Tibial artery (tissue), 4 donors: ENCODE measurements around the gene ZNF790.

Source experiments
- DNase-seq, 2 donors: peaks; one replicate each; pipeline ENCODE4 v3.0.0-alpha.2; 2019
- H3K27ac ChIP-seq, 2 donors: fragments of 200-600 bp; sonication (generic) in 1 of 2; 1 replicate in 1 of 2; 2 replicates in 1 of 2; pipeline ENCODE4 v1.5.1; 2018 to 2019; ENCODE audit warnings: mild to moderate bottlenecking in 1 of 2
- H3K27me3 ChIP-seq, 2 donors: fragments of 200-600 bp; sonication (generic) in 1 of 2; one replicate each; pipeline versions ENCODE4 v1.5.1 to v1.6.0; 2016 to 2019
- H3K36me3 ChIP-seq, 3 donors: fragments of 200-600 bp; sonication (generic) in 2 of 3; one replicate each; pipeline ENCODE4 v1.5.1; 2016 to 2019; ENCODE audit warnings: mild to moderate bottlenecking in 2 of 3
- H3K4me1 ChIP-seq, 4 donors: fragments of 200-600 bp; sonication (generic) in 2 of 4; 1 replicate in 3 of 4; 2 replicates in 1 of 4; pipeline ENCODE4 v1.5.1; 2016 to 2019
- H3K4me3 ChIP-seq, 2 donors: fragments of 200-600 bp; sonication (generic) in 1 of 2; 1 replicate in 1 of 2; 2 replicates in 1 of 2; pipeline ENCODE4 v1.5.1; 2018 to 2019; ENCODE audit warnings: mild to moderate bottlenecking in 2 of 2
- H3K9me3 ChIP-seq, 3 donors: fragments of 200-600 bp; sonication (generic) in 1 of 3; one replicate each; pipeline ENCODE4 v1.5.1; 2016 to 2019
- intact Hi-C: fragments of 100-400 bp; cut with DNase I; formaldehyde crosslinking; loops from one replicate; pipeline ENCODE4 v1.15.0; 2023; ENCODE audit warnings: low total_unique reads
- TF ChIP-seq, protein P1 (sequence below), 2 experiments: fragments of 200-600 bp in 1 of 2; fragments of 450-650 bp in 1 of 2; IDR thresholded peaks; one replicate each; pipeline ENCODE4 v1.5.1; 2017 to 2019; ENCODE audit warnings: antibody characterized with exemption in 2 of 2, mild to moderate bottlenecking in 1 of 2, moderate library complexity in 1 of 2

ZNF790 gene

DNA sequence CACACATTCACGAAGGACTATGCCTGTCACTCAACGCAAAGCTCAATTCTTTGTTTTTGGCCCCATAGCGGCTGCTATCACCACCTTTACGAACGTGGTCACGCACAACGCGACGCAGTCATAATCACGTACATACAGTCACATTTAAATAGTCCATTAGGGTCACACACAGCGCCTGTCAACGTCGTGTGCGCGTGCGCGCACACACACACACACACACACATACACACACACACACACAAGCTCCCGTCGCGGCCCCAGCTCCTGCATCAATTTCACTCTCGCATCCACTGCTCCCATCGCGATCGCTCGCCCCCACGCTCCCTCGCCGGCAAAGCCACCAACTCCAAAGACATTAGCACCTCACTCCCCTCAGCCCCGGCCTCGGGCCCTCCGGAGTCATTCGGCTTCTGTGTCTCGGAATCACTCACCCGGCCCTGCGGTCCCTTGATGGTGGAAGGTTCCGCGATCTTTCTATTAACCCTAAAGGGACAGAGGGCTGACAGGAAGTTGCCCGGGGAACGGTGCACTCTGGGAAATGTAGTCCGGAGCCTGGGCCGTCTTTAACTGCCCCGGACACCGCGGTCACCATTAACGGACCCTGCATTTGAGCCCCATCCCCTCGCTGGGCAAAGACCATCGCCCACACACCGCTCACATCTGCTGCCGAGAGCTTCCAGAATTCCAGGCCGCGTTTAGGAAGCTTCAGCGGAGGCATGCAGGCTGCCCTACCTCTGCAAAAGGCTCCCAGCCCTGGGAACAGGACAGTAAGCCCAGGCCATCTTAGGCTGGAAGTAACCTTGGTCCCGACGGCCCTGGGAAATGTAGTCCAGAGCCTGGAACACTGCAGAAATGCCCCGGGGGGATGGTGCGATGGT lies at the start of gene ZNF790:
ZNF790 (minus strand) TSS at position 482 of the 878 bp plus-strand sequence. CDS start 12,768 bp downstream, outside the sequence.
- Histone ChIP-seq H3K27ac (peak within 1 kb of the TSS; percentile 83 to 88), H3K36me3 (peaks cover 22 to 32% (median 31%) of the 10 kb centered on the region in 3 donors), H3K4me1 (peaks cover 0 to 23% (median 8%) of the 10 kb centered on the region in 4 donors), H3K9me3 (peaks cover 0 to 37% (median 30%) of the 10 kb centered on the region in 3 donors), H3K4me3 (peak within 1 kb of the TSS; percentile 66 to 74), H3K27me3 (no peaks in the 10 kb centered on the region)
- peak; percentile 89 to 93 for DNase-seq
- TF ChIP-seq, protein P1, sequence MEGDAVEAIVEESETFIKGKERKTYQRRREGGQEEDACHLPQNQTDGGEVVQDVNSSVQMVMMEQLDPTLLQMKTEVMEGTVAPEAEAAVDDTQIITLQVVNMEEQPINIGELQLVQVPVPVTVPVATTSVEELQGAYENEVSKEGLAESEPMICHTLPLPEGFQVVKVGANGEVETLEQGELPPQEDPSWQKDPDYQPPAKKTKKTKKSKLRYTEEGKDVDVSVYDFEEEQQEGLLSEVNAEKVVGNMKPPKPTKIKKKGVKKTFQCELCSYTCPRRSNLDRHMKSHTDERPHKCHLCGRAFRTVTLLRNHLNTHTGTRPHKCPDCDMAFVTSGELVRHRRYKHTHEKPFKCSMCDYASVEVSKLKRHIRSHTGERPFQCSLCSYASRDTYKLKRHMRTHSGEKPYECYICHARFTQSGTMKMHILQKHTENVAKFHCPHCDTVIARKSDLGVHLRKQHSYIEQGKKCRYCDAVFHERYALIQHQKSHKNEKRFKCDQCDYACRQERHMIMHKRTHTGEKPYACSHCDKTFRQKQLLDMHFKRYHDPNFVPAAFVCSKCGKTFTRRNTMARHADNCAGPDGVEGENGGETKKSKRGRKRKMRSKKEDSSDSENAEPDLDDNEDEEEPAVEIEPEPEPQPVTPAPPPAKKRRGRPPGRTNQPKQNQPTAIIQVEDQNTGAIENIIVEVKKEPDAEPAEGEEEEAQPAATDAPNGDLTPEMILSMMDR (IDR thresholded peaks at IDR 0.05), result no peak
- intact Hi-C loops, result no loop called here

DNA sequence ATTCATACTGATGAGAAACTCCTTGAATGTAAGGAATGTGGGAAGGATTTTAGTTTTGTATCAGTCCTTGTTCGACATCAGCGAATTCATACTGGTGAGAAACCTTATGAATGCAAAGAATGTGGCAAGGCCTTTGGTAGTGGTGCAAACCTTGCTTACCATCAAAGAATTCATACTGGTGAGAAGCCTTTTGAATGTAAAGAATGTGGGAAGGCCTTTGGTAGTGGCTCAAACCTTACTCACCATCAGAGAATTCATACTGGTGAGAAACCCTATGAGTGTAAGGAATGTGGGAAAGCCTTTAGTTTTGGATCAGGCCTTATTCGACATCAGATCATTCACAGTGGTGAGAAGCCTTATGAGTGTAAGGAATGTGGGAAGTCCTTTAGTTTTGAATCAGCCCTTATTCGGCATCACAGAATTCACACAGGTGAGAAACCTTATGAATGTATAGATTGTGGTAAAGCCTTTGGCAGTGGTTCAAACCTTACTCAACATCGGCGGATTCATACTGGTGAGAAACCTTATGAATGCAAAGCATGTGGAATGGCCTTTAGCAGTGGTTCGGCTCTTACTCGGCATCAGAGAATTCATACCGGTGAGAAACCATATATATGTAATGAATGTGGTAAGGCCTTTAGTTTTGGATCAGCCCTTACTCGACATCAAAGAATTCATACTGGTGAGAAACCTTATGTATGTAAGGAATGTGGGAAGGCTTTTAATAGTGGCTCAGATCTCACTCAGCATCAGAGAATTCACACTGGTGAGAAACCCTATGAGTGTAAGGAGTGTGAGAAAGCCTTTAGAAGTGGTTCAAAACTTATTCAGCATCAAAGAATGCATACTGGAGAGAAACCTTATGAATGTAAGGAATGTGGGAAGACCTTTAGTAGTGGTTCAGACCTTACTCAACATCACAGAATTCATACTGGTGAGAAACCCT lies 39.1 kb upstream of the ZNF790 start:
- no peaks in the 10 kb centered on the region for H3K4me1 ChIP-seq
- H3K36me3 ChIP-seq, result peaks cover 78 to 90% (median 85%) of the 10 kb centered on the region in 3 donors
- peaks cover 33 to 99% (median 98%) of the 10 kb centered on the region in 3 donors for H3K9me3 ChIP-seq
- no peaks in the 10 kb centered on the region for H3K27me3 ChIP-seq
- no peak overlapping the region for H3K4me3 ChIP-seq
- no peak overlapping the region for H3K27ac ChIP-seq
- TF ChIP-seq, protein P1 (IDR thresholded peaks at IDR 0.05), result no peak
- DNase-seq, result no peak
- intact Hi-C loops, result no loop called here

DNA sequence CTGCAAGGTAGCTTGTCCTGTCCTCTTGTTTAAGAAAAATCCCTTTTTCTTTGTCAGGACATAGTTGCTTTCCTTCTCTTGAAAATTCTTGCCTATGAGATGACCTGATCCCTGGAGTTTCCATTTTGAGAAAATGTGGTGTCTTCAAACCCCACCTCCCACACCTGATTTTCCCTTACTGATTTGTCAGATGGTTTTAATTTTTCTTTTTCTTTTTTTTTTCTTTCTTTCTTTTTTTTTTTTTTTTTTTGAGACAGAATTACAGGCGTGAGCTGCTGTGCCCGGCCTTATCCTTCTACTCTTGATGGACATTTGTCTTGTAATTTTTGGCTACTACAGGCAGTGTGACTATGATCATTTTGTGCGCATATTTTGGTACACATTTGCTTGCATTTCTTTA lies 13.7 kb upstream of the ZNF790 start:
- DNase-seq, result no peak

DNA sequence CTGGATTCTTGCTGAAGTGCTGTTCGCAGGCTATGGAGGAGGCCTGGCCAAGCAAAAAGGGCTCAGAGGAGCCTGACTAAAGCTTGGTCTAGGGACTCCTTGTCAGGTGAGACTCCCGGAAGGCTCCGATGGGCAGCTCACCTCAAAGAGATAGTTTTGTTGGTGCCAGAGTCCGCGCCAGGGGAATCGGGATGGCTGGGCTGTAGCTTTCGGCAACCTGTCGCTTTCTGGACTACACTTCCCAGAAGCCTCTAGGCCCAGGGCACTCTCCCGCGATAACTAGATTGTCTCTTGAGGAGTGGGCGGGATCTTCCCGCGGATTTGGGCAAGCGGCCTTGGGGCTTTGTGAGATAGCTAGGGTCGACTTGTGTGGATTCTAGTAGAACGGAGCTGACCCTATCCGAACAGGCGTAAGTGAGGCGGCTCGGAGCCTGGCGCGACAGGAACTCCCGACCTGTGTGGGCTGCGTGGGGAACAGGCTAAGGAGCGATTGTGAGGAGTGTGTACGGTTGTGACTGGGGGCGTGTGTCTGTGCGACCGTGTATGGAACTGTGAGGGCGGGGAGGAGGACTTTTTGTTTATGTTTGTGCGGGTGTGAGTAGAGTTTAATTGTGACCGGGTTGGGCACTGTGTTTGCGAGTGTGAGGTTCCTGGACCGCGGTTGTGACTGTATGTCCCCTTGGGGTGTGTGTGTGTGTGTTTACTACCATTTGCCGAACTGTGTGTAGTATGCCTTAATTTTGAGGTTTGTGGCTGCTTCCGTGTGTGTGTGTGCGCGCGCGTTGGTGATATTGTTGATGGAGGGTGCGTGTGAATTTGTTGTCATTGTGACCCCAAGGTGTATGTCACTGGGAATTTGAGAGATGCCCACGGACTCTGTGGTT lies 12.6 kb upstream of the ZNF790 start, which contains the start of gene ZNF345:
ZNF345 (plus strand) TSS at position 318 of the 884 bp plus-strand sequence. CDS start 25,955 bp downstream, outside the sequence.
- intact Hi-C loops, result loop anchor here (10.0 kb wide), 1 partner anchor 64 kb away; the partner anchor contains the start of genes ZNF568 and ZNF829

More for the DNA sequence above, 13.7 kb upstream of the ZNF790 start:
- Histone ChIP-seq H3K36me3 (peaks cover 39 to 47% (median 45%) of the 10 kb centered on the region in 3 donors), H3K27ac (no peak overlapping the region), H3K27me3 (no peaks in the 10 kb centered on the region), H3K9me3 (peaks cover 0 to 26% (median 3%) of the 10 kb centered on the region in 3 donors), H3K4me1 (peaks cover 0 to 29% (median 10%) of the 10 kb centered on the region in 4 donors), H3K4me3 (peak overlapping the region; percentile 67 to 94)
- TF ChIP-seq, protein P1 (IDR thresholded peaks at IDR 0.05), result no peak
- intact Hi-C loops, result loop anchor here (10.0 kb wide), 1 partner anchor 63 kb away; the partner anchor contains the start of genes ZNF568 and ZNF829

More for the DNA sequence above, 12.6 kb upstream of the ZNF790 start, which contains the start of gene ZNF345:
- Histone ChIP-seq H3K27me3 (no peaks in the 10 kb centered on the region), H3K27ac (peak within 1 kb of the TSS; percentile 86 to 90), H3K4me1 (peaks cover 0 to 29% (median 10%) of the 10 kb centered on the region in 4 donors), H3K36me3 (peaks cover 34 to 45% (median 37%) of the 10 kb centered on the region in 3 donors), H3K9me3 (peaks cover 0 to 18% (median 0%) of the 10 kb centered on the region in 3 donors), H3K4me3 (peak within 1 kb of the TSS; percentile 67 to 94)
- TF ChIP-seq, protein P1 (IDR thresholded peaks at IDR 0.05), result no peak
- peak; percentile 95 for DNase-seq
